Right lobe of liver (tissue), 6 donors: ENCODE results near the gene STAC3. TPM values are rescaled to one million over a fixed set of nuclear protein-coding genes. Genes with fewer than 3 reads are reported as not detected.

Experiments used
- ATAC-seq, 4 donors: fragments of 200-7000 bp; cut with Tn5 transposase; one replicate each; pipeline ENCODE4 v1.9.1; 2020; ENCODE audit warnings: mild to moderate bottlenecking in 4 of 4, moderate library complexity in 4 of 4
- DNase-seq, 3 donors: peaks; one replicate each; pipeline ENCODE4 v3.0.0-alpha.2; 2020
- H3K27ac ChIP-seq, 3 donors: fragments of 200-600 bp; one replicate each; pipeline ENCODE4 v1.8.0; 2022
- H3K27me3 ChIP-seq, 2 donors: fragments of 200-600 bp; one replicate each; pipeline ENCODE4 v1.8.0; 2022
- H3K36me3 ChIP-seq, 4 donors: fragments of 200-600 bp; sonication (generic) in 1 of 4; one replicate each; pipeline versions ENCODE4 v1.5.1 to v1.8.0; 2017 to 2022; ENCODE audit warnings: control low read depth in 1 of 4
- H3K4me1 ChIP-seq, 4 donors: fragments of 200-600 bp; sonication (generic) in 1 of 4; one replicate each; pipeline versions ENCODE4 v1.5.1 to v1.8.0; 2017 to 2022; ENCODE audit warnings: control low read depth in 1 of 4
- H3K4me3 ChIP-seq, 3 donors: fragments of 200-600 bp; one replicate each; pipeline ENCODE4 v1.8.0; 2022
- H3K9me3 ChIP-seq, 4 donors: fragments of 200-600 bp; sonication (generic) in 1 of 4; one replicate each; pipeline versions ENCODE4 v1.5.1 to v1.8.0; 2017 to 2022; ENCODE audit warnings: control low read depth in 1 of 4
- POLR2A ChIP-seq: fragments of 450-650 bp; IDR thresholded peaks from one replicate; pipeline ENCODE4 v1.6.1; 2017; ENCODE audit warnings: antibody characterized with exemption, mild to moderate bottlenecking
- WGBS: methylation state at CpG from one replicate; pipeline ENCODE4 v1.1.6; 2018; ENCODE audit warnings: low coverage, low lambda C conversion rate; ENCODE audit not compliant: insufficient coverage; ENCODE audit errors: missing lambda C conversion rate; 5-methylcytosine and 5-hydroxymethylcytosine counted together
- intact Hi-C, 2 donors: fragments of 100-400 bp; cut with DNase I; formaldehyde crosslinking; loops; one replicate each; pipeline versions ENCODE4 v1.11.2 to v1.14.1; 2022
- total RNA-seq, 6 experiments: library from RNA; depleted of rRNA in 2 of 6; stranded (reverse); fragments of >200 nt in 2 of 6; fragmentation: NEBNext Ultra II Directional in 3 of 6; extraction: Animal tissue kit (Norgen Biotek cat#: 25700) in 3 of 6; gene quantifications; one replicate each; pipeline versions ENCODE4 v1.1.0 to v1.2.4, GENCODE V29; 2016 to 2023
- TF ChIP-seq, protein P1 (sequence below), 4 donors: fragments of 200-600 bp in 3 of 4; fragments of 450-650 bp in 1 of 4; IDR thresholded peaks; one replicate each; pipeline versions ENCODE4 v1.5.1 to v1.8.0; 2016 to 2022; ENCODE audit warnings: antibody characterized with exemption in 4 of 4, mild to moderate bottlenecking in 2 of 4
- donor health status: DM: no; HTN: yes; CAD: no.
- donor health status: DM: no; HTN: no; CAD: no.
- donor health status: DM: no; HTN: no; CAD: no.
- donor health status: DM: no; HTN: yes; CAD: no.
- donor health status: DM: no; HTN: yes; CAD: no.

The STAC3 gene
- total RNA-seq, 6 experiments from 2014 or later = 0.98 to 4.5 (median 1.8) TPM

DNA sequence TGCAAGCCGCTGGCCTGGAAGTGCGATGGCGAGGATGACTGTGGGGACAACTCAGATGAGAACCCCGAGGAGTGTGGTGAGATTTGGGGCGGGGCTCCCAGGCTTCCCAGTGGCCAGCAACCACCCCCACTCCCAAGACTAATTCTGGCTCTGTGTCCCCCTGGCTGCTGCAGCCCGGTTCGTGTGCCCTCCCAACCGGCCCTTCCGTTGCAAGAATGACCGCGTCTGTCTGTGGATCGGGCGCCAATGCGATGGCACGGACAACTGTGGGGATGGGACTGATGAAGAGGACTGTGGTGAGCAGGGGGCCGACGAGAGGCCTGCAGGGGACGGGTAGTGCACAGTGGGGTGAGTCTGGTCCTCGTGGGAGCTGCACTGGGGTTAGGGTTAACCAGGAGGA is 46.5 kb downstream of the STAC3 start:
- intact Hi-C loops = no loop called here
- Histone ChIP-seq H3K27me3 (no peaks in the 10 kb centered on the region), H3K9me3 (no peaks in the 10 kb centered on the region), H3K4me1 (no peaks in the 10 kb centered on the region), H3K27ac (no peak overlapping the region), H3K4me3 (no peak overlapping the region), H3K36me3 (peaks cover 5 to 99% (median 67%) of the 10 kb centered on the region in 4 donors)
- 88% methylated on average over 14 of the region's 19 CpGs for WGBS
- TF ChIP-seq, protein P1, sequence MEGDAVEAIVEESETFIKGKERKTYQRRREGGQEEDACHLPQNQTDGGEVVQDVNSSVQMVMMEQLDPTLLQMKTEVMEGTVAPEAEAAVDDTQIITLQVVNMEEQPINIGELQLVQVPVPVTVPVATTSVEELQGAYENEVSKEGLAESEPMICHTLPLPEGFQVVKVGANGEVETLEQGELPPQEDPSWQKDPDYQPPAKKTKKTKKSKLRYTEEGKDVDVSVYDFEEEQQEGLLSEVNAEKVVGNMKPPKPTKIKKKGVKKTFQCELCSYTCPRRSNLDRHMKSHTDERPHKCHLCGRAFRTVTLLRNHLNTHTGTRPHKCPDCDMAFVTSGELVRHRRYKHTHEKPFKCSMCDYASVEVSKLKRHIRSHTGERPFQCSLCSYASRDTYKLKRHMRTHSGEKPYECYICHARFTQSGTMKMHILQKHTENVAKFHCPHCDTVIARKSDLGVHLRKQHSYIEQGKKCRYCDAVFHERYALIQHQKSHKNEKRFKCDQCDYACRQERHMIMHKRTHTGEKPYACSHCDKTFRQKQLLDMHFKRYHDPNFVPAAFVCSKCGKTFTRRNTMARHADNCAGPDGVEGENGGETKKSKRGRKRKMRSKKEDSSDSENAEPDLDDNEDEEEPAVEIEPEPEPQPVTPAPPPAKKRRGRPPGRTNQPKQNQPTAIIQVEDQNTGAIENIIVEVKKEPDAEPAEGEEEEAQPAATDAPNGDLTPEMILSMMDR (IDR thresholded peaks at IDR 0.05) = no peak
- no peak for TF ChIP-seq POLR2A
- DNase-seq = no peak
- no peak for ATAC-seq

DNA sequence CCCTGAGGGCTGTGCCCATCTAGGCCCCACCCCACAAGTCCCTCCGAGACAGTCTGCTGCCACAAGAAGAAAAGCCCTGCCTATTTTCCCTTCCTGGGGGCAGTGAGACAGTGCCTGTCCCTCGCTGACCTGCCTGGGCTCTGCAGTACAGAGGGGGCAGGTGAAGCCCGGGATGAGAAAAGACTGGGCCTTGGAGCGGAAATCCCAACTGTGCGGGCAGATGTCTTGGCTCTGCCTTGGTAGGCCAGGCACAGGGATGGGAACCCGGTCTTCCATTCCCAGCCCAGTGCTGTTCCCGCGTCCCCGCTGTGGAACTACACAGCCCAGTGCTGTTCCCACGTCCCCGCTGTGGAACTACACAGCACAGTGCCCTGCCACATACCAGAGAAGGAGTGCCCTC is 47.2 kb downstream of the STAC3 start:
- DNase-seq (no peak), ATAC-seq (no peak)
- Histone ChIP-seq H3K36me3 (peaks cover 5 to 99% (median 66%) of the 10 kb centered on the region in 4 donors), H3K4me1 (no peaks in the 10 kb centered on the region), H3K4me3 (no peak overlapping the region), H3K27me3 (no peaks in the 10 kb centered on the region), H3K27ac (no peak overlapping the region), H3K9me3 (no peaks in the 10 kb centered on the region)
- TF ChIP-seq, protein P1 (IDR thresholded peaks at IDR 0.05) = no peak
- TF ChIP-seq POLR2A = no peak
- WGBS = 92% methylated on average over 2 of the region's 11 CpGs
- intact Hi-C loops = no loop called here

GRCh38 chr12:57203201-57203600 is 47.8 kb downstream of the STAC3 start:
- no peak overlapping the region for H3K27ac ChIP-seq
- WGBS = 88% methylated on average over 10 of the region's 28 CpGs
- intact Hi-C loops = no loop called here
- no peaks in the 10 kb centered on the region for H3K9me3 ChIP-seq
- H3K4me3 ChIP-seq = no peak overlapping the region
- H3K4me1 ChIP-seq = no peaks in the 10 kb centered on the region
- ATAC-seq (no peak), DNase-seq (no peak)
- TF ChIP-seq, protein P1 (IDR thresholded peaks at IDR 0.05) = no peak
- TF ChIP-seq POLR2A = no peak
- no peaks in the 10 kb centered on the region for H3K27me3 ChIP-seq
- H3K36me3 ChIP-seq = peaks cover 5 to 99% (median 64%) of the 10 kb centered on the region in 4 donors

- H3K27ac ChIP-seq = no peak overlapping the region
- no peaks in the 10 kb centered on the region for H3K27me3 ChIP-seq
- TF ChIP-seq POLR2A = no peak
- TF ChIP-seq, protein P1 (IDR thresholded peaks at IDR 0.05) = no peak
- intact Hi-C loops = no loop called here
- no peak for DNase-seq
- H3K9me3 ChIP-seq = no peaks in the 10 kb centered on the region
- no peak overlapping the region for H3K4me3 ChIP-seq
- no peaks in the 10 kb centered on the region for H3K4me1 ChIP-seq
- peaks cover 5 to 99% (median 65%) of the 10 kb centered on the region in 4 donors for H3K36me3 ChIP-seq
- WGBS = 59% methylated on average over 3 of the region's 19 CpGs
- ATAC-seq = no peak
These were observed 48.7 kb downstream of the STAC3 start for GRCh38 chr12:57202321-57202720.

GRCh38 chr12:57201631-57202030 is 49.4 kb downstream of the STAC3 start:
- H3K4me1 ChIP-seq = no peaks in the 10 kb centered on the region
- H3K27me3 ChIP-seq = no peaks in the 10 kb centered on the region
- intact Hi-C loops = no loop called here
- no peaks in the 10 kb centered on the region for H3K9me3 ChIP-seq
- DNase-seq (no peak), ATAC-seq (no peak)
- H3K36me3 ChIP-seq = peaks cover 5 to 99% (median 66%) of the 10 kb centered on the region in 4 donors
- TF ChIP-seq, protein P1 (IDR thresholded peaks at IDR 0.05) = no peak
- TF ChIP-seq POLR2A = no peak
- WGBS = no CpG with 5 or more reads among the region's 16 CpGs
- H3K27ac ChIP-seq = no peak overlapping the region
- H3K4me3 ChIP-seq = no peak overlapping the region
